Activated CD8-positive, alpha-beta memory T cell treated with anti-CD3 and anti-CD28 coated beads for 48 hours (primary cell): ENCODE results near the gene CHST7.

Source experiments
- DNase-seq, 3 experiments: peaks; one replicate each; pipeline ENCODE4 v3.0.0-alpha.2; 2020; ENCODE audit warnings: low read depth in 2 of 3, low spot score in 2 of 3

Gene CHST7

DNA sequence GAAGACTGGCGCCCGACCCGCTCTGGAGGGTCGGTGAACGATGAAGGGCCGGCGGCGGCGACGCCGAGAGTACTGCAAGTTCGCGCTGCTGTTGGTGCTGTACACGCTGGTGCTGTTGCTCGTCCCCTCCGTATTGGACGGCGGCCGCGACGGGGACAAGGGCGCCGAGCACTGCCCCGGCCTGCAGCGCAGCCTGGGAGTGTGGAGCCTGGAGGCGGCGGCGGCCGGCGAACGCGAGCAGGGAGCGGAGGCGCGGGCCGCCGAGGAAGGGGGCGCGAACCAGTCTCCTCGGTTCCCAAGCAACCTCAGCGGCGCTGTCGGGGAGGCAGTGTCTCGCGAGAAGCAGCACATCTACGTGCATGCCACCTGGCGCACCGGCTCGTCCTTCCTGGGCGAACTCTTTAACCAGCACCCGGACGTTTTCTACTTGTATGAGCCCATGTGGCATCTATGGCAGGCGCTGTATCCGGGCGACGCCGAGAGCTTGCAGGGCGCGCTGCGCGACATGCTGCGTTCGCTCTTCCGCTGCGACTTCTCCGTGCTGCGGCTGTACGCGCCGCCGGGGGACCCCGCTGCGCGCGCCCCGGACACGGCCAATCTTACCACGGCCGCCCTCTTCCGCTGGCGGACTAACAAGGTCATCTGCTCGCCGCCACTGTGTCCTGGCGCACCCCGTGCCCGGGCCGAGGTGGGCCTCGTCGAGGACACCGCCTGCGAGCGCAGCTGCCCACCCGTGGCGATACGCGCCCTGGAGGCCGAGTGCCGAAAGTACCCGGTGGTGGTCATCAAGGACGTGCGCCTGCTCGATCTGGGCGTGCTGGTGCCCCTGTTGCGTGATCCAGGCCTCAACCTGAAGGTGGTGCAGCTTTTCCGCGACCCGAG lies 568 bp downstream of the CHST7 start:
- DNase-seq: peak in 1 of 3 experiments; percentile 15

DNA sequence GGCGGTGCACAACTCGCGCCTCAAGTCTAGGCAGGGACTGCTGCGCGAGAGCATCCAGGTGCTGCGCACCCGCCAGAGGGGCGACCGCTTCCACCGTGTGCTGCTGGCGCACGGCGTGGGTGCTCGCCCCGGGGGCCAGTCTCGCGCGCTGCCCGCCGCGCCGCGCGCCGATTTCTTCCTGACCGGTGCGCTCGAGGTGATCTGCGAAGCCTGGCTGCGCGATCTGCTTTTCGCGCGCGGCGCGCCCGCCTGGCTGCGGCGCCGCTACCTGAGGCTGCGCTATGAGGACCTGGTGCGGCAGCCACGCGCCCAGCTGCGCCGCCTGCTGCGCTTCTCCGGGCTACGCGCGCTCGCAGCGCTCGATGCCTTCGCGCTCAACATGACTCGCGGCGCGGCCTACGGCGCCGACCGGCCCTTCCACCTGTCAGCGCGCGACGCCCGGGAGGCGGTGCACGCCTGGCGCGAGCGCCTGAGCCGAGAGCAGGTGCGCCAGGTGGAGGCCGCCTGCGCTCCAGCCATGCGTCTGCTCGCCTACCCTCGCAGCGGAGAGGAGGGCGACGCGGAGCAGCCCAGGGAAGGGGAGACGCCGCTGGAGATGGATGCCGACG lies 1.3 kb downstream of the CHST7 start:
- no peak for DNase-seq

- DNase-seq: no peak
These were observed 2.0 kb downstream of the CHST7 start for GRCh38 chrX:46575586-46575985.

- DNase-seq: no peak
These were observed 2.4 kb downstream of the CHST7 start for GRCh38 chrX:46575991-46576392.

GRCh38 chrX:46576458-46576857 lies 2.9 kb downstream of the CHST7 start:
- DNase-seq: no peak

DNA sequence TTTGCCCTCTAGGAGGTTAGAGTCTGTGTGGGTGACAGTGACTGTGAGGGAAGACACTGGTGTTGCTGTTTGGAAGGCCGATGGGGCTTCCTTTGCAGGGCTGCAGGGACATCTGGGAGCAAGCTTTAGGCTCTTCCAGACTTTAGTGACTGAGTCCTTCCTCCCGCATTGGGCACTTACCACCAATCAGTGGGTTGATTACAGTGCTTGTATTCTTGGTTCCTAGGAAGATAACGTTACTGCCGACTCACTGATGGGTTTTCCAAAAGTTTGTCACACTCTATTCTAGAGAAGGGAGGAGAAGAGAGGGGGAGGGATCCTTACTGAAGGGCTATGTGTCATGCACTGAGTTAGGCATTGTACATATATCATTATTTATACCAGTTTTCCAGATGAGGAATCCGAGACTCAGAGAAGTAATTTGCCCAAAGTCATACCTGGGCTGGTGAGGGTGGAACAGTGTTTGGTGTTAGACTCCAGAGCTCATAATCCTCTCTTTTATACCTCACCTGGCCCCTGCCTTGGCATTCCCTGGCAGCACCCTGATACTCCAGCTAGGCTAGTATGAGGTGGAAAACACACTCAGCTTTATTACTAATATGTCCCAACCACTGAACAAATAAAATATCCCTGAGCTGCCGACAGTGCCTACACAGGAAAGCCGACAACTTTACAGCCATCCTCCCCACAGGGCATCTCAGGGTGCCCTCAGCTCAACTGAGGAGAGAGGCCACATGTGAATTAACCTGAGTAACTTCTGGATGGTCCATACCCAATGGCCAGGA lies 3.8 kb downstream of the CHST7 start:
- DNase-seq: no peak

DNA sequence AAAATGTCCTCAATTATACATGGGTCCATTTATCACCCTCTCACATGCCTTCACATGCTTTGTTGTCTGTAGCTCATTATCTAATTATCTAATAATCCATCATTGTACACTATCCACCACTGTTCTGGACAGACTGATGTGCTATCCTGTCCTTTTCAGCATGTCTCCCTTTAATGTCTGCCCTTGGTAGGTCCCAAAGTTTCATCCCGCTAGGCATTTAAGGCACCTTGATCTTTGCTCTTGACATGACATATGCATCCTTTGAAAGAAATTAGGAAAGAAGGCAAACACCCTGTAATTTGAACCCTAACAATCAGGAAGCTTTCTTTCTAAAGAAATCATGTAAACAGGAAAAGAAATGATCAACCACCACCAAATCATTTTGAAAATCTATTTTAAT lies 5.7 kb downstream of the CHST7 start:
- no peak for DNase-seq

- no peak for DNase-seq
These were observed 7.0 kb downstream of the CHST7 start for GRCh38 chrX:46580613-46581012.

- no peak for DNase-seq
These were observed 8.8 kb downstream of the CHST7 start for GRCh38 chrX:46582325-46582724.

DNA sequence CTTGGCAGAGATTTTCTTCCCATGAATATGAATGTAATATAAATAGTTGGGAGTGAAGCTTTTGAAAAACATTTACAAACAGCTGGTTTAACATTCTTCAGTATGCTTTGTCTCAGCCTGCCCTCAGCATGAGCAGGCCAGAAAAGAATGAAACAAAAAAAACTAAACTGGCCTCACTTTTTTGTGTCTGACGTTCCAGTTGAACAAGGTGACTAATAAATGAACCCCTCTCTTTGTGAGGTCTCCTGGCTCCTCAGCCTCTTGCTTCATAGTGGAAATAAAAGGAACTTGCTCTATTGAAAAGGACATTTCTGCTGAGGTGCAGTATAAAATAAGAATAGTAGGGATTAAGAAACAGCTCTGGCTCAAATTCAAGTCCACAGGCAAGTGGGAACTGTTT lies 9.4 kb downstream of the CHST7 start:
- DNase-seq: no peak

DNA sequence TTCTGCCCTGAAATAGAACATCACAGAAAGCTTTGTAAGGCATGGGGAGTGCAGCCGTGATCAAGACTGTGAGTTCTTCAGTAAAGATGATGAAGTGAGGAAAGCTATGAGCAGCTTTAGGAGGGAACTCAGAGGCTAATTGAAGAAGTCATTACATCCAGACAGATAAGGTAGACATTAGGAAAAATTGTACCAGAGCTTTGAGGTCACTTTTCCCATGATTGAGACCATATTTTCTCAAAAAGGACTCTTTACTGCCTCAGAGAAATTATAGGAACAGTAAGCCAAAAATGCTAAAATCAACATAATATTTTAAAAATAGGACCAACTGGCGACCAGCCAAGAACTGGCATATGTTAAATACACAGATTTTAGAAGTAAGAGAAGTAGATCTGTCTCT lies 11.2 kb downstream of the CHST7 start:
- DNase-seq: no peak

GRCh38 chrX:46587158-46587557 lies 13.6 kb downstream of the CHST7 start:
- DNase-seq: no peak

GRCh38 chrX:46587753-46588171 lies 14.2 kb downstream of the CHST7 start:
- DNase-seq: no peak

DNA sequence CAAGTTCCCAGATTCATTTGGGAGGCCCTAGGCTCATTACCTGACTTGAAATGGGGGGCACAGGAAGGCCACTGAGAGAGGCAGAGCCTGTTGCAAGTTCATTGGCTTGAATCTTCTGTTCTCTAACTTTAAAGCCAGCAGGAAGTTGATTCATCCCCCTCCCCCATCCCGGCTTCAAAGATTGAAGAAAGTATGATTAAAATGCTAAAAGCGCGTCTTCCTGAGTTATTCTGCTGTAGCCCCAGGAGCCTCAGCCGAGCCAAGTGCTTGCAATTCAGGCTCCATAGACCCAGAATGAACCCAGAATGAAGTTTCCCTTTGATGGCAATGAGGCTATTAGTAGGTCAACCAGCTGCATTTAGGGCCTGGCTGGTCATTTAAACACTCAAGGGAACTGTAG lies 14.7 kb downstream of the CHST7 start:
- DNase-seq: no peak

- DNase-seq: no peak
These were observed 16.6 kb downstream of the CHST7 start for GRCh38 chrX:46589977-46590723.

DNA sequence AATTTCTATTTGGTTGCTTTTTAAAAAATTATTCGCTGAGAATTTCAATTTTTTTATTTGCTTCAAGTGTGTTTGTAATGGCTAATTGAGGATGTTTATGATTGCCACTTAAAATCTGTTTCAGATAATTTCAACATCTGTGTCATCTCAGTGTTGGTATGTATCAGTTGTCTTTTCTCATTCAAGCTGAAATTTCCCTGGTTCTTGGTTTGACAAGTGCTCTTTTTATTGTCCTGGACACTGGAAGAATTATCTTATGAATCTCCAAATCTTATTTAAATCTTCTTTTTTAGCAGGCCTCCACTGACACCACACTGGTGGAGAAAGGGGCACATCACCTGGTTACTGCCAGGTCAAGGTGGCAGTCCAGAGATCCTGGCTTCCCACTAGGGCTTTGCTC lies 21.5 kb downstream of the CHST7 start:
- no peak for DNase-seq

GRCh38 chrX:46597208-46597607 lies 23.6 kb downstream of the CHST7 start:
- DNase-seq: no peak

DNA sequence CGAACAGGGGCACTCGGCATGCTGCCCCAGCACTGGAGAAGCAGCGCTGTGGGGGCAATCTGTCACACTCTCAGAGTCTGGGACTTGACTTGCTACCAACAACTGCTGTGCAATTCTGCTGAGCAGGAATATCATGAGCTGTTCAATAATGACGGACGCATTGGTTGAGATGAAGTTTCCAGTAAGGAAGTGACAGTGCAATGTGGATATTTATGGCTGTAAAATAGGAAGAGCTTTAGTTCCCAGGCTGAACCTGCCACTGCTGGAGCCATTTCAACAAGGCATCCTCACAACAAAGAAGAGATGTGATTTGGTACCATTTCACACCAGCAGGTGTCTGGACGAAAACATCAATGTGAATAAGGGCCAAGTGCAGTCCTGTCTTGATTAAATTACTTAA lies 24.2 kb downstream of the CHST7 start:
- no peak for DNase-seq

GRCh38 chrX:46599051-46599560 lies 25.5 kb downstream of the CHST7 start:
- no peak for DNase-seq

- DNase-seq: no peak
These were observed 27.7 kb downstream of the CHST7 start for GRCh38 chrX:46601283-46601682.

DNA sequence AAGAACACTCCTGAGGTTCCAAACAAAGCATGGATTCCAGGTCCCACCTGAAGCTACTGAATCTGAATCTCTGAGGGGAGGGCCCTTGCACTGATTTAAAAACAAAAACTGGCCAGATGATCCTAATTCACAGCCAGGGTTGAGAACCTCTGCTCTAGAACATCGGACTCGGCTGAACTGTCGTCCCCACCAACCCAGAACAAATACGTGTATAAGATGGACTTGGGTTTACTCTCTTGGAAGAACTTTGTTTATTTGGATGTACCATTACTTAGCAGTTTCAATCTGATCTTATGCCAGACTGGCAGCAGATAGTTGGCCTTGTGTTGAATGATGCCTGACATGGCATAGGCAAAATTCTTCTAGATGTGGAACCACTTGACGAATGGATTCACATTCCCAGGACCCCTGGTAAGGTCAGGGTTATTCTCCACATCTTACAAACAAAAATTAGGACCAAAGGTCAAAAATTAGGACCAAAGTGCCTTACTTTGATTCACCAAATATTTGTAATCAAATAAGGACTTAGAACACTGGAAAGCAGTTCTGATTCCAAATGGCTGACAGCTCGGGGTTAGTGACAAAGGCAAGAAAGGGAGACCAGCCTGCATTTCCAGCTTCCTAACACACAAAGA lies 29.0 kb downstream of the CHST7 start:
- DNase-seq: no peak
